ENCODE results near the gene RRP8.

Gene RRP8

DNA sequence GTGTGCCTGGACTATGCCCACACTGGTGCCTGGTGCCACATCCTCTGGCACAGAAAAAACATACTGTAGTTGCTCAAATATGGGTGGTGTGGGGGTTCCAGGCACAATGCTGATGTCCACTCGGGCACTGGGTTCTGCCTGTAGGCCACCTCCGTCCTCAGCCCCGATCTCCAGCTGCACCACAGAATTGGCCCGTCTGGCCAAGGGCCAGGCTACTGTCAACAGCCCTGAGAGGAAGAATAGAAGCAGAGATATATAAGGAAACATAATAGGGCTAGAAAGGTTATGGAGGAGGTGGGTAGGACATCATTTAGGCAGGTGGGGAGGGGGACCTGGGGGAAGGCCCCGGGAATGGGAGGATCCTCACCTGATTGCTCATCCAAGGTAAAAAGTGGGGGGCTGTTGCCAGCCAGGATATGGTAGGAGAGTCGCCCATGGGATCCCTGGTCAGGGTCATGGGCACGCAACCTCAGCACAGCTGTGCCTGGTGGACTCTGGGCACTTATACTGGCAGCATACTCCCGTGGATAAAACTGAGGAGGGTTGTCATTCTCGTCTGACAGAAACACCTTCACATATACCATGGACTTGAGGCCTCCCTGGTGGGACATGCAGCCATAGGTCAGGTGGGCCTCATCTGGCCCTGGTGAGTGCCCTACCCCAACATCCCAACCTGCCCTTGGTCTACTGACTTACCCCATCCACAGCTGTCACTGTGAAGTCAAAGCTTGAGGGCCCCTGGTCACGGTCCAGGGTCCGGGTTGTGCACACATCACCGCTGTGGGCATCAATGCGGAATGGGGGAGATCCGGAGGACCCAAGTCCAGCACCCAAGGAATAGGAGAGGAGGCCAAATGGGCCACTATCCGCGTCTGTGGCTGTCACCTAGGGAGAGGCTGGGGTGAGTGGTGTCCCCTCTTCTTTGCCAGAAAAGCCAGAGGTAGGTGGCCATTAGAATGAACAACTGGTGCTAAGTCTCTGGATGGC, 30.3 kb upstream of the RRP8 start:
- TF ChIP-seq, protein P1, sequence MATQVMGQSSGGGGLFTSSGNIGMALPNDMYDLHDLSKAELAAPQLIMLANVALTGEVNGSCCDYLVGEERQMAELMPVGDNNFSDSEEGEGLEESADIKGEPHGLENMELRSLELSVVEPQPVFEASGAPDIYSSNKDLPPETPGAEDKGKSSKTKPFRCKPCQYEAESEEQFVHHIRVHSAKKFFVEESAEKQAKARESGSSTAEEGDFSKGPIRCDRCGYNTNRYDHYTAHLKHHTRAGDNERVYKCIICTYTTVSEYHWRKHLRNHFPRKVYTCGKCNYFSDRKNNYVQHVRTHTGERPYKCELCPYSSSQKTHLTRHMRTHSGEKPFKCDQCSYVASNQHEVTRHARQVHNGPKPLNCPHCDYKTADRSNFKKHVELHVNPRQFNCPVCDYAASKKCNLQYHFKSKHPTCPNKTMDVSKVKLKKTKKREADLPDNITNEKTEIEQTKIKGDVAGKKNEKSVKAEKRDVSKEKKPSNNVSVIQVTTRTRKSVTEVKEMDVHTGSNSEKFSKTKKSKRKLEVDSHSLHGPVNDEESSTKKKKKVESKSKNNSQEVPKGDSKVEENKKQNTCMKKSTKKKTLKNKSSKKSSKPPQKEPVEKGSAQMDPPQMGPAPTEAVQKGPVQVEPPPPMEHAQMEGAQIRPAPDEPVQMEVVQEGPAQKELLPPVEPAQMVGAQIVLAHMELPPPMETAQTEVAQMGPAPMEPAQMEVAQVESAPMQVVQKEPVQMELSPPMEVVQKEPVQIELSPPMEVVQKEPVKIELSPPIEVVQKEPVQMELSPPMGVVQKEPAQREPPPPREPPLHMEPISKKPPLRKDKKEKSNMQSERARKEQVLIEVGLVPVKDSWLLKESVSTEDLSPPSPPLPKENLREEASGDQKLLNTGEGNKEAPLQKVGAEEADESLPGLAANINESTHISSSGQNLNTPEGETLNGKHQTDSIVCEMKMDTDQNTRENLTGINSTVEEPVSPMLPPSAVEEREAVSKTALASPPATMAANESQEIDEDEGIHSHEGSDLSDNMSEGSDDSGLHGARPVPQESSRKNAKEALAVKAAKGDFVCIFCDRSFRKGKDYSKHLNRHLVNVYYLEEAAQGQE (IDR thresholded peaks at IDR 0.05; ENCODE audit: low read depth), result no peak
- TF ChIP-seq MAX (IDR thresholded peaks at IDR 0.05), result no peak
- no peak for TF ChIP-seq RAD21 (IDR thresholded peaks at IDR 0.05; ENCODE audit: low read depth)
- TF ChIP-seq NFIC (IDR thresholded peaks at IDR 0.05), result no peak
- no peak for TF ChIP-seq CREB1 (IDR thresholded peaks at IDR 0.05; ENCODE audit: low read depth)
- TF ChIP-seq TEAD4 (IDR thresholded peaks at IDR 0.05), result no peak

DNA sequence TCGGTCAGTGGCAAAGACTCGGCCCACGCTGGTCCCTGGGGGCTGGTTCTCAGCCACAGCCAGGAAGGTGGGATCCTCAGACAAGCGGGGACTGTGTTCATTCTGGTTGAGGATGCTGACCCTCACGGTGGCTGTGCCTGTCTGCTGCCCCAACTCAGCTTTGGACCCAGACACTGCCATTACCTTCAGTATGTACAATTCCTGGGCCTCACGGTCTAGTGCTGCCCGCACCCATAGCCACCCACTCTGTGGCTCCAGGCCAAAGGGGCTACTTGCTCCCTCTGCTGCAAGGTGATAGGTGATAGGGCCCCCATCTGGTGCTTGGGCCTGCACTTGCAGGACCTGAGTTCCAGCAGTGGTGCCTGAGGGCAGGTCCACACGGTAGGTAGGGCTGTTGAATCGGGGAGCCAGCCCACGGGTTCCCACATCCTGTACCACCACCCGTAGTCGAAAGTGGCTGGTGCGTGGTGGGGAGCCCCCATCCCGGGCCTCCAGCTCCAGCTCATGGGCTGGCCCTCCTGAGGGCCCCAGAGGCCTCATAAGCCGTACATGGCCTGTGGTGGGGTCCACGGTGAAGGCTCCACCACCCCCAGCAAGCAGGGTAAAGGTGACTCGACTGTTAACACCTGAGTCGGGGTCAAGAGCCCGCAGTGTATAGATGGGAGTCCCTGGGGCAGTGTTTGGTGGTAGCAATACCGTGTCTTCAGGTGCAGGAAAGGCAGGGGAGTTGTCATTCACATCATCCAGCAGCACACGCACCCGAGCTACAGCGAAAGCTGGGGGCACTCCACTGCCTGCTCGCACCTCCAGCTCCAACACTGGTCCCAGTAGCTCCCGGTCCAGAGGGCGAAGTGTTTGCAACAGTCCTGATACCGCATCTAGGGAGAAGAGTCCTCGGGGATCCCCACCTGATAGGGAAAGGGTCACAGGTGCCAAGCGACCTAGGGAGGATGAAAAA, 29.0 kb upstream of the RRP8 start:
- no peak for TF ChIP-seq TCF12 (IDR thresholded peaks at IDR 0.05; ENCODE audit: low read depth)
- TF ChIP-seq MAX (IDR thresholded peaks at IDR 0.05), result no peak
- TF ChIP-seq EP300 (IDR thresholded peaks at IDR 0.05; ENCODE audit: borderline replicate concordance), result no peak
- TF ChIP-seq NFIC (IDR thresholded peaks at IDR 0.05), result no peak

DNA sequence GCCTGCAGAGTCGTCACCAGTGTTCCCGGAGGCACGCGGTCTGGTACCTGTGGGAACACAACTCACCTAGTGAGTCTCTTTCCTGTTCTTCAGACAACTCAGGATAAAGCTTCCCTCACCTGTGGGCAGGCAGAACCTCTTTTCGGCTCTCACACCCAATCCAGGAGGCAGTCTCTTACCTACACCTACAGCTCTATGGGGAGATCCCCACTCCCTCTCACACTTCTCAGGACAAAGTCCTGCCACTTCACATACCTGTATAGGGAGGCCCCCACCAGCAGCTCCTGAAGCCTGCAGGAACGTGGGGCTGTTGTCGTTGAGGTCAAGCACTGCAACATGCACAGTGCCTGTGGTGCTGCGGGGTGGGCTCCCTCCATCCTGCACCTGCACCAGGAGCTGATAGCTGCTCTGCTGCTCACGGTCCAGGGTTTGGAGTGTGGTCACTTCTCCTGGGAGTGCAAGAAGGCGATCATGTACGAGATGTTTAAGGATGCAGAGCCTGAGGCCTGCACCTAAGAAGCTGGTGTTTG, 28.0 kb upstream of the RRP8 start:
- TF ChIP-seq NFIC (IDR thresholded peaks at IDR 0.05) (no peak), EP300 (IDR thresholded peaks at IDR 0.05; ENCODE audit: borderline replicate concordance) (no peak), TEAD4 (IDR thresholded peaks at IDR 0.05) (no peak), ZBTB7A (IDR thresholded peaks at IDR 0.05; ENCODE audit: low read depth) (no peak)
- TF ChIP-seq, protein P2, sequence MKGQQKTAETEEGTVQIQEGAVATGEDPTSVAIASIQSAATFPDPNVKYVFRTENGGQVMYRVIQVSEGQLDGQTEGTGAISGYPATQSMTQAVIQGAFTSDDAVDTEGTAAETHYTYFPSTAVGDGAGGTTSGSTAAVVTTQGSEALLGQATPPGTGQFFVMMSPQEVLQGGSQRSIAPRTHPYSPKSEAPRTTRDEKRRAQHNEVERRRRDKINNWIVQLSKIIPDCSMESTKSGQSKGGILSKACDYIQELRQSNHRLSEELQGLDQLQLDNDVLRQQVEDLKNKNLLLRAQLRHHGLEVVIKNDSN (IDR thresholded peaks at IDR 0.05), result no peak

- TF ChIP-seq RAD21 (IDR thresholded peaks at IDR 0.05; ENCODE audit: low read depth), result no peak
- no peak for TF ChIP-seq EGR1 (IDR thresholded peaks at IDR 0.05)
- TF ChIP-seq MAX (IDR thresholded peaks at IDR 0.05), result no peak
- TF ChIP-seq, protein P1 (IDR thresholded peaks at IDR 0.05; ENCODE audit: low read depth), result no peak
- no peak for TF ChIP-seq TEAD4 (IDR thresholded peaks at IDR 0.05)
- TF ChIP-seq EP300 (IDR thresholded peaks at IDR 0.05; ENCODE audit: borderline replicate concordance), result no peak
- TF ChIP-seq CEBPB (IDR thresholded peaks at IDR 0.05), result no peak
- no peak for TF ChIP-seq TCF12 (IDR thresholded peaks at IDR 0.05; ENCODE audit: low read depth)
- TF ChIP-seq ZBTB7A (IDR thresholded peaks at IDR 0.05; ENCODE audit: low read depth), result no peak
- no peak for TF ChIP-seq YY1 (IDR thresholded peaks at IDR 0.05; ENCODE audit: low read depth)
- no peak for TF ChIP-seq FOXM1 (IDR thresholded peaks at IDR 0.05; ENCODE audit: borderline replicate concordance, low read depth)
- TF ChIP-seq CREB1 (IDR thresholded peaks at IDR 0.05; ENCODE audit: low read depth), result no peak
- TF ChIP-seq NFIC (IDR thresholded peaks at IDR 0.05), result no peak
- TF ChIP-seq TAF1 (IDR thresholded peaks at IDR 0.05; ENCODE audit: low read depth), result no peak
- TF ChIP-seq, protein P2 (IDR thresholded peaks at IDR 0.05), result no peak
Measured at GRCh38 chr11:6630632-6631291, 27.3 kb upstream of the RRP8 start.

All from Ishikawa (cell line).